ENCODE data around the gene SHLD2.
"Not testable (repeated sequence)": the region's sequence is repeated elsewhere in the genome, so short reads cannot be mapped to it uniquely, and the experiment has no call there.

Gene SHLD2, protein sequence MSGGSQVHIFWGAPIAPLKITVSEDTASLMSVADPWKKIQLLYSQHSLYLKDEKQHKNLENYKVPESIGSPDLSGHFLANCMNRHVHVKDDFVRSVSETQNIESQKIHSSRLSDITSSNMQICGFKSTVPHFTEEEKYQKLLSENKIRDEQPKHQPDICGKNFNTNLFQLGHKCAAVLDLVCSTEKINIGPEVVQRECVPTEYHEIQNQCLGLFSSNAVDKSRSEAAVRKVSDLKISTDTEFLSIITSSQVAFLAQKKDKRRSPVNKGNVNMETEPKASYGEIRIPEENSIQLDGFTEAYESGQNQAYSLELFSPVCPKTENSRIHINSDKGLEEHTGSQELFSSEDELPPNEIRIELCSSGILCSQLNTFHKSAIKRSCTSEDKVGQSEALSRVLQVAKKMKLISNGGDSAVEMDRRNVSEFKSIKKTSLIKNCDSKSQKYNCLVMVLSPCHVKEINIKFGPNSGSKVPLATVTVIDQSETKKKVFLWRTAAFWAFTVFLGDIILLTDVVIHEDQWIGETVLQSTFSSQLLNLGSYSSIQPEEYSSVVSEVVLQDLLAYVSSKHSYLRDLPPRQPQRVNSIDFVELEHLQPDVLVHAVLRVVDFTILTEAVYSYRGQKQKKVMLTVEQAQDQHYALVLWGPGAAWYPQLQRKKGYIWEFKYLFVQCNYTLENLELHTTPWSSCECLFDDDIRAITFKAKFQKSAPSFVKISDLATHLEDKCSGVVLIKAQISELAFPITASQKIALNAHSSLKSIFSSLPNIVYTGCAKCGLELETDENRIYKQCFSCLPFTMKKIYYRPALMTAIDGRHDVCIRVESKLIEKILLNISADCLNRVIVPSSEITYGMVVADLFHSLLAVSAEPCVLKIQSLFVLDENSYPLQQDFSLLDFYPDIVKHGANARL

GRCh38 chr10:87094373-87095235, at the start of gene SHLD2, which contains the start of gene GLUD1:
TSS of gene SHLD2 (plus strand) at chr10:87095206. CDS start at chr10:87151355, 56,149 bp downstream.
TSS of gene GLUD1 (minus strand) at chr10:87094843. CDS start at chr10:87094769, 74 bp downstream.
- peak; percentile 92 for DNase-seq

DNA sequence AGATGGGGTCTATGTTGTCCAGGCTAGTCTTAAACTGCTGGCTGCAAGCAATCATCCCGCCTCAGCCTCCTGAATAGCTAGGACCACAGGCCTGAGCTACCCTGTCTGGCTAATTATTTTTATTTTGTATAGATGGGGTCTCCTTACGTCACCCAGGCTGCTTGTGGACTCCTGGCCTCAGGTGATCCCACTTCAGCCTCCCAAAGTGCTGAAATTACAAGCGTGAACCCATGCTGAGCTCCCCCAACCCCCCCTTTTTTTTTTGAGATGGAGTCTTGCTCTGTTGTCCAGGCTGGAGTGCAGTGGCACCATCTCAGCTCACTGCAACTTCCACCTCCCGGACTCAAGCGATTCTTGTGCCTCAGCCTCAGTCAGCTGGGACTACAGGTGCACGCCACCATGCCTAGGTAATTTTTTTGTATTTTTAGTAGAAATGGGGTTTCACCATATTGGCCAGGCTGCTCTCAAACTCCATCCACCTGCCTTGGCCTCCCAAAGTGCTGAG, 49.5 kb upstream of the SHLD2 start:
- no peak for DNase-seq

GRCh38 chr10:87053111-87053510, 41.9 kb upstream of the SHLD2 start:
- DNase-seq, result no peak

GRCh38 chr10:87053577-87054181, 41.3 kb upstream of the SHLD2 start:
- DNase-seq, result no peak

- no peak for DNase-seq
Measured at GRCh38 chr10:87054373-87055295, 40.4 kb upstream of the SHLD2 start.

DNA sequence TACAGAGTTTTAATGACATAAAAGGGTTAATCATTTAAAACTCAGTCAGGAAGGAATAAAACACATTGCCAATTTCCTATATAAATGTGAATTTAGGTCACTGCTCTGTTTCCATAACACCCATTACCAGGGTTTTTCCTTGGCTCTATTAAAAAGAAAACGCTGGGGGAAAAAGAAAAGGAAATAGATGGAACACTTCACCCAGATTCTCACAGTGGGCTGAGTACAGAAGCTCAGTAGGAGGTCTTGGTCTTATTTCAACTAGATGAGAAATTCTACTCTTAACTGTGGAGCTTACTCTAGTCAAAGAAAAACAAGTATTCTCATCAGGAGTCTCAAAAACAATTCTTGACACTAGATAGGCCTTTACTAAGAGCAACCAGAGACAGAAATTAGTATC, 36.8 kb upstream of the SHLD2 start:
- DNase-seq, result no peak

GRCh38 chr10:87059401-87059800, 35.6 kb upstream of the SHLD2 start:
- DNase-seq, result no peak

DNA sequence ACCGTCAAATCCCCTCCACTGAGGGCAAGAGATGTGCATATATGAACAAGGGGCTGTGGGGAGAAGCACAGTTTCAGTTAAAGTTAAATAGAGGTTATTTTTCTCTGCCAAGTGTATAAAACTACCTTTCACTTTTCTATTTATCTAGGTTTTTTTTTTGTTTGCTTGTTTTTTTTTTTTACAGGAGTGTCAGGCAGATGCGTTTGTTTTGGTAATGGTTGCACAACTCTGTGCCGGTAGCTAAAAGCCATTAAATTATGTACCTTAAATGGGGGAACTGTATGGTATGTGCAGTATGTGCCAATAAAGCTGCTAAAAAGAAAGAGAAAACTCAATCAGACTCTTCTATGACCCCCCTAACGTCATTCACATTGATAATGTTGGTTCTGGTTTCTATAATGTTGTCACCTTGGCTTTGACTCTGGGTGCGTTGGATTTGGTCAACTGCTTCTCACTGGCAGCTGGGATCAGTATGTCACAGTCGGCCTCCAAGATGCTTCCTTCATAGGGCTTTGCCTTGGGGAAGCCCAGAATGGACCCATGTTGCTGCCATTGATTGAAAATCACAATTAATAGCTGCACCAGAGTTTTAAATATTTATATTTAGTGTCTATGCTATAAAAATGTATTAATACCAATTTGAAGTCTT, 34.6 kb upstream of the SHLD2 start:
- DNase-seq, result no peak

DNA sequence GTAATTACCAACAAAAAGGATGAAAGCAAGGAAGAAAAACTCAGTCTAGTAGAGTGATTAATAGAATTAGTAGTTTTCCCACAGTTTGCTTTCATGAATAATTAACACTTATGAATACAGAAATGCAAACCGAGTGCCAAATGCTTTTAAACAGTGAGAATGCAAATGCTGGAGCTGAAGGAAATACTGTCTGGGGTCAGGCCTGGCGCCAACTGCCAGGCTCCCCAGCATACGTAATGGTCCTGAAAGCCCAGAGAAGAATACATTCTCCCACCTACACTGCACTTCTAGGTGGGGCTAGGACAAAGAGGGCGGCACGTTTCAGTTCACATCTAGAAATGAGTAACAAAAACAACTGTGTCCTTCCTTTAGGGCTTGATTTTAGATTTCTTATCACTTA, 30.4 kb upstream of the SHLD2 start:
- DNase-seq, result no peak

DNA sequence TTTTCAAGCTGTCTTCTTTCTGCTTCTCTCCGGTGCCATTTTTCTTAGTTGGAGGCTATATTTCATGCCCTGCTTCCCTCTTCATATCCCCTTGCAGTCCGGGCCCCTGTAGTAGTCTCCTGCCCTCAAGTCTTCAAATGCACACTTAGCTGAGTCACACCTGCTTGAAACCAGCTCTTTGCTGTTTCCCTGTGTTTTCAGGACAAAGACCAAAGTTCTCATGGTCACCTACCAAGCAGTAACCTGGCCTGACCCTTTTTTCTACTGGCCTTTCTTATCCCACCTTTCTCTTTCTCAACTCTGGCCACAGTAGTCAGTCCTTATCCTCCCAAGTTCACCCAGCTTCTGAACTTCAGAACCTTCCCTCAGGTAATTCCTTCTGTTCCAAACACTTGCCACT, 28.8 kb upstream of the SHLD2 start:
- DNase-seq, result no peak

- no peak for DNase-seq
Measured at GRCh38 chr10:87066865-87067264, 28.1 kb upstream of the SHLD2 start.

- no peak for DNase-seq
Measured at GRCh38 chr10:87068281-87068680, 26.7 kb upstream of the SHLD2 start.

DNA sequence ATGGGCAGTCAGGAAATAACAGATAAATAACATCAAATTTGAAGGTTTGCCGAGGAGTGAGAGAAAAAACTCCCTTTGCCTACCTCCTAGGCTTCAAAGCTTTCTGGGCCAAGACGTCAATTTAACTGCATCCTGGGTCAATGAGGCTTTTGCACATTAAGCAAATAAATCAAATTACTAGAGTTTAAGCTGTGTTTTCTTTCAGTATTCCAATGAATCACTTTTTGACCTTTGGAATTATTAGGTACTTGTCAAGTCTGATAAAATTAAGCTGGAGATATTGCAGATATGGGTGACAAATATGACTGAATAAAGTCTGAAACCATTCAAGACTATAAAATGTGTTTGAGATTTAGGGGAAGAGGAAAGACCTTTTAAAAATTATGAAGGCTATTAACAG, 22.6 kb upstream of the SHLD2 start:
- no peak for DNase-seq

- not testable (repeated sequence) for DNase-seq
Measured at GRCh38 chr10:87076421-87076820, 18.6 kb upstream of the SHLD2 start.

- no peak for DNase-seq
Measured at GRCh38 chr10:87079106-87079836, 15.7 kb upstream of the SHLD2 start.

- DNase-seq, result not testable (repeated sequence)
Measured at GRCh38 chr10:87080621-87081020, 14.4 kb upstream of the SHLD2 start.

DNA sequence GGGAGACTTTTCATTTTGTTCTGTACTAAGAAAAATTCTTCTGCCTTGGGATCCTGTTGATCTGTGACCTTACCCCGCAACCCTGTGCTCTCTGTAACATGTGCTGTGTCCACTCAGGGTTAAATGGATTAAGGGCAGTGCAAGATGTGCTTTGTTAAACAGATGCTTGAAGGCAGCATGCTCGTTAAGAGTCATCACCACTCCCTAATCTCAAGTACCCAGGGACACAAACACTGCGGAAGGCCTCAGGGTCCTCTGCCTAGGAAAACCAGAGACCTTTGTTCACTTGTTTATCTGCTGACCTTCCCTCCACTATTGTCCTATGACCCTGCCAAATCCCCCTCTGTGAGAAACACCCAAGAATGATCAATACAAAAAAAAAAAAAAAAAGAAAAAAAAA, 13.4 kb upstream of the SHLD2 start:
- DNase-seq, result not testable (repeated sequence)

GRCh38 chr10:87082219-87082618, 12.8 kb upstream of the SHLD2 start:
- not testable (repeated sequence) for DNase-seq

DNA sequence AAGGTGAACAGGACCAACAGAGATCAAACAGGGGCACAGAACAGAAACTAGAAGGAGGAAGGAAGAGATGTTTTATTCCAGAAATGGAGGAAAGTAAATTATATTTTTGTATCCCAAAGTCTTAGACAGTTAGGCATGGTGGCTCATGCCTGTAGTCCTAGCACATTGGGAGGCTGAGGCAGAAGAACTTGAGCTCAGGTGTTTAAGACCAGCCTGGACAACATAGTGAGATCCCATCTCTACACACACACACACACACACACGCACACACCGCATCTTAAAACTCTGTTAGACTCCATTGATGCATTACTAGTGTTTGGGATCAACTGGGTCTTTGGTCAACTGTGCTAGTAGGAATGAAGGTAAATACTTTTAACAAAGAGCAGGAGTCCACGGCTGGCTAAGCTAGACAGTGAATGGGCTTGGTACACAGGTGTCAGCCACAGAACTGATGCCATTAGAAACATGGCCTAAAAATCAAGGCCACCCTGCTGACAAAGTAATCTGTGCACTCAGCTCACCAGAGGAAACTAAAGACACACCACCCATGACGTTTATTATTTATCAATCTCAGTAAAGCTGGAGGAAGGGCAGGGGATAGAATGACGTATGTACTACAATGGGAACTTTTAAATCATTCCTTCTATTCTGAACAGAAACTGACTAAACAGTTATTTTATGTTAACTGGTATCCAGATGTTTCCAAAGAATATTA, 11.3 kb upstream of the SHLD2 start:
- DNase-seq, result not testable (repeated sequence)
